Stimulated activated CD8-positive, alpha-beta memory T cell treated with anti-CD3 and anti-CD28 coated beads, Interleukin-7, amount 100 ng/mL, for 4 hours (primary cell): ENCODE data around the gene SIRPG.
"Not testable (repeated sequence)": the region's sequence is repeated elsewhere in the genome, so short reads cannot be mapped to it uniquely, and the experiment has no call there.

Experiments
- DNase-seq, 2 donors: peaks; one replicate each; pipeline ENCODE4 v3.0.0-alpha.2; 2020; ENCODE audit warnings: low read depth in 2 of 2

SIRPG gene

GRCh38 chr20:1671891-1672669, 14.5 kb upstream of the SIRPG start:
- DNase-seq: no peak

DNA sequence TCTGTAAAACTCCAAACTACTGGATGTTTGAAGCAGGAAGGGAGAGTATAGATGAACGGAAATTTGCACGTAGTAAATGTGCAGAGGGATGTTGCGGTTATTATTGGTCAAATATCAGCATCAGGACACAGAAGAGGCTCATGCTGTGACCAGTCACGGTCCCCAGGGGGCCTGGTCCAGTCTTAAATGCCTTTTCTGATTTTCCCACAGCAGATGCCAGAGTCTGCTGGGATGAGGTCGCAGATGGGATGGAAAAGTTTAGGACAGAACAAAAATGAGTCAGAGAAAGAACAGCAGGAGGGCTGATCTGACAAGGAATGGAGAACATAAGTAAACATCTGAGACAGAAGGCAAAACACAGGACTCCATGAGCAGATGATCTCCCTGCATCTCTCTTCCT, 11.7 kb upstream of the SIRPG start:
- DNase-seq: no peak

GRCh38 chr20:1667502-1668085, 10.0 kb upstream of the SIRPG start:
- DNase-seq: no peak

GRCh38 chr20:1666802-1667201, 9.2 kb upstream of the SIRPG start:
- no peak for DNase-seq

DNA sequence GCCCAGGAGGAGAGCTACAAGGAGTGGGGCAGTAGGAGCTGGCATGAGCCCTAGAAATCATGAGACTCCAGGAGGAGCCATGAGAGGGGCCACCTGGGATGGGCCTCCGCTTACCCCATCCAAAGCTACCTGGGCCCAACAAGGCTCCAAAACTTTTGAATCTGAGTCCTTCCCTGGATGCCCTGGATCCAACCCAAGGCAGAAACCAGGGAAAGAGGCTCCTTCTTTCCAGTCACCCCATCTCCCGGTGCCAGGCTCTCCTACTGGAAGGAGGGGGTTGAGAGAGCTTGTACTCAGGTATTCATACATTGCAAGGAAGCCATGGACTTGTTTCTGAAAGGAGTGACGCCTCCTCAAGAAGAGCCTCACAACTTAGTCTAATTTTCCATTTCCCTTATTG, 7.8 kb upstream of the SIRPG start:
- DNase-seq: no peak

DNA sequence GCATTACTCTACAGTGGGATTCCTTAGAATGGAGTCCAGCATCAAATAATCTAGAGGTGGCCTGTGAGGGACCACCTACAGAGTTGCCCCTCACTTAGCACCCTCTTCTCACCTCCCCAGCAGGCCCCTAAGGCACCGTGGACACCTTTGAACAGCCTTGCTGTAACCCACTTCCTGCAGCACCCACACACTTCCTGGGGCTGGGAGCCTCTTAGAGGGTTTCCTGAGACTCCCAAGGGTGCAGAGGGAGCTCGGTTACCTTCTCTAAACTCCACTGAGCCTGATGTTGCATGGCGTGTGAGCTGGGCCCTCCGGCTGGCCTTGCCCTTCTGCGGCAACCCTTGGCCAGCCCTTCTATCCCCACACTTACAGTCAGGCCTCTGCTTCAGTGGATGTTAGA, 7.3 kb upstream of the SIRPG start:
- peak; percentile 47 to 51 for DNase-seq

- no peak for DNase-seq
Observed at GRCh38 chr20:1663917-1664316, 6.3 kb upstream of the SIRPG start.

GRCh38 chr20:1661542-1662299, 4.1 kb upstream of the SIRPG start:
- no peak for DNase-seq

- no peak for DNase-seq
Observed at GRCh38 chr20:1660246-1660645, 2.7 kb upstream of the SIRPG start.

DNA sequence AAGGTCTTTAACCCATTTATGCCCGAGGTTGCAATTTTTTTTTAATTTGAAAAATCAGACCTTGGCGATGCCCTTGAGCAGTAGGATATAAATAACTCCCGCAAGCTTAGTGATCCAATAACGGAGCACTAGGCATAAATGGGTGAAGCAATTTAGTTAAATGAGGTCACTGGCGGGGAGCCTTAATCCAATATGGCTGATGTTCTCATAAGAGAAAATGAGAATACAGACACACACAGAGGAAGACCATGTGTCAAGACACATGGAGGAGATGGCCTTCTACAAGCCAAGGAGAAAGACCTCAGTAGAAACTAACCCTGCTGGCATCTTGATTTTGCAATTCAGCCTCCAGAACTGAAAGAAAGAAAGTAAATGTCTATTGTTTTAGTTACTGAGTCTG, 735 bp downstream of the SIRPG start:
- no peak for DNase-seq

- no peak for DNase-seq
Observed at GRCh38 chr20:1654996-1655395, 2.6 kb downstream of the SIRPG start.

DNA sequence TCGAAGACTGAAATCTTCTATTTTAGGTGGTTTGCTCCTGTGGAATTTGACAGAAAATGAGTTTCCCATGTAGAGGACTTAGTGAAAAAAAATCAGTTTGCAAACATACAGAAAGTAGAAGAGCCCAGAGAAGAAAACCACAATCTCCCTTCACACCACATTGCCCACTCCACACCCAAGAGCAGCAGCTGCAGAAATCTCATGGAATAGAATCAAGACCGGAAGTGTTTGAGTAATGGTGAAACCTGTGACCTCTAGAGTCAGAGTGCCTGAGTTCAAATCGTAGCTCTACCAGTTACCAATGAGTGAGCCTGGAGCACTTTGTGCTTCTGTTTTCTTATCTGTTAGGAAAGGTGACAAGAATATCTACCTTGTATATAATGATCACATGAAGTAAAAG, 4.6 kb downstream of the SIRPG start:
- no peak for DNase-seq

GRCh38 chr20:1652104-1652503, 5.5 kb downstream of the SIRPG start:
- no peak for DNase-seq

- no peak for DNase-seq
Observed at GRCh38 chr20:1651268-1652058, 6.1 kb downstream of the SIRPG start.

DNA sequence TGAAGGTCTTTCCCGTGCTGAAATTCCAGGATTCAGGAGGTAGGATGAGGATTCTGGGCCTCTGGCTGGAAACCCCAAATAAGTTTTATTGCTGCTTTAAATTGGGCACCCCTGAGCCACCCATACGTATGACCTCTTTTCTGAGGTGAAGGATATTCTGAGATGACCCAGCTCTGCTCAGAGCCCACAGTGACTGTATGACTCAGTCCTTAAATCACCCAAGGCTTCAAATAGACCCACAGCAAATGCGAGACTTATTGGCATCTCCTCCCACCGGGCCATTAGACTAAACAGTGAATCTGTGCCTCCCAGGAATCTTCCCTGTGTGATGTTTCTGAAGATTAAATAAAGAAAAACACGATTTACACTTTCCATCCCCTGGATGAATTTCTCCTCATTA, 9.5 kb downstream of the SIRPG start:
- no peak for DNase-seq

DNA sequence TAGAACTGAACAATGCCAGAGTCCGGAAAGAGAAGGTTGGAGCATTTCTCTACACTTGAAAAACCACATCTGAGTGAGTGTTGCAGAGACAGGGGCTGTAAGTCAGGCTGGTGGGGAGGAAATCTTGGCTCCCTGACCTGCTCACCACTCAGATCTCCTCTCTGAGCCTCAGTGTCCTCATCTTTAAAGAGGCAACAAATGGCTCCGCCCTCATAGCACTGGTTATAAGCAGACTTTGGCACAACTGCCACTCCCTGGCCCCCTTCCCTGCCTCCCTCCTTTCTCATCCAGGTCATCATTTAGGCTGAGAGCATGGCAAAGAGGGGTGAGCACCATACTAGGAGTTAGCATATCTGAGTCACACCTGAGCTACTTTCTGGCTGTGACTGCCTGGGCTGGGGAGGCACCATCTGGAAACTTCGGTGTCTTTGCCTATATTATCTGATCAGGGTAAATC, 10.6 kb downstream of the SIRPG start:
- no peak for DNase-seq

GRCh38 chr20:1644101-1644962, 13.2 kb downstream of the SIRPG start:
- DNase-seq: no peak

DNA sequence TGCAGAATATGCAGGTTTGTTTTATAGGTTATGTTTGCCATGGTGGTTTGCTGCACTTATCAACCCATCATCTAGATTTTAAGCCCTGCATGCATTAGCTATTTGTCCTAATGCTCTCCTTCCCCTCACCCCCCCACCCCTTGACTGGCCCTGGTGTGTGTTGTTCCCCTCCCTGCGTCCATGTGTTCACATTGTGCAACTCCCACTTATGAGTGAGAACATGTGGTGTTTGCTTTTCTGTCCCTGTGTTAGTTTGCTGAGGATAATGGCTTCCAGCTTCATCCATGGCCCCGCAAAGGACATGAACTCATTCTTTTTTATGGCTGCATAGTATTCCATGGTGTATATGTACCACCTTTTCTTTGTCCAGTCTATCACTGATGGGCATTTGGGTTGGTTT, 18.9 kb downstream of the SIRPG start:
- not testable (repeated sequence) for DNase-seq

DNA sequence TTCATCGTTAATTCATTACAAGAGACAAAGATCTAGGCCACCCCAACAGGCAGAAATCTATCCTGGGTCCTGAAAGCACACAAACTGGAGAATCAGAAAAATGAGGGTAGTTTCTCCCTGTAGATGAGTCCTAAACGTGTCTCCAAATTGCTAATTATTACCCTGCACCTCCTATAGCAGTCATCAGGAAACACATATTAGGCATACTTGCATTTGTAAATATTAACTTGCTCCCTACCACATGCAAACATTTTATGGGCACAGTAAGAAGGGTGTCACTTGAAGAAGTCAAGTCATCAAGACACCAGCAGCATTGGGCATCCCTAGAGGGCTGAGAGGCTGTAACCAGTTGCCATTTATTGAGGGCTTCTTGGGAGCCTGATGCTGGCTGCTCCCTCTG, 19.8 kb downstream of the SIRPG start:
- DNase-seq: no peak

DNA sequence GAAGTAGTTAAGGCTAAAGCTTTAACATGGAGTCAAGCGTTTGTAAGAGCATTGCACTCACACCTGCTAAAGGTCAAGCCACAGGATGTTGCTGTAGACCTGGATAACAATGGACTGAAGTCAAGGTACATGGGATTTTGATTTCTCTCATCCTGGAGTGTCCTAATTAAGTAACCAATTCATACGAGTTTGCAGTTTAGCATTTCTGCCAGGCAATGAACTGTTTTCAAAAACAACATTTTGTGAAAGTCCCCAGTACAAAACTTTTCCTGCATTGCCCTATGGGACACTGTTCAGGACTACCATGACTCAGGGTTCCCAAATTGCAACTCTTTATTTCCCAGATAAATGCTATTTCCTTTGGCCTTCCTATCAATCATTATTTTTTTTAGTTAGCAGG, 20.4 kb downstream of the SIRPG start:
- no peak for DNase-seq

GRCh38 chr20:1636621-1637020, 21.0 kb downstream of the SIRPG start:
- no peak for DNase-seq
